Naive thymus-derived CD4-positive, alpha-beta T cell (primary cell): Measurements from ENCODE around the gene TMEM167A. TPM values are rescaled to one million over a fixed set of nuclear protein-coding genes. Genes with fewer than 3 reads are reported as not detected.

Experiments used
- ATAC-seq: fragments of 150-1000 bp; cut with Tn5 transposase; 2 replicates; pipeline ENCODE4 v1.10.0; 2021; ENCODE audit warnings: mild to moderate bottlenecking, moderate library complexity
- CTCF ChIA-PET: fragments of 350-600 bp; sonication (Branson Sonifier 250); formaldehyde crosslinking; loops from one replicate; lab custom pipeline; 2021; ENCODE audit warnings: antibody characterized with exemption; lab: Charles Lee
- POLR2A ChIA-PET: fragments of 350-600 bp; sonication (Branson Sonifier 250); formaldehyde crosslinking; loops from one replicate; lab custom pipeline; 2021; ENCODE audit warnings: antibody characterized with exemption, inconsistent platforms; lab: Charles Lee
- DNase-seq, 9 donors: peaks; one replicate each; pipeline versions ENCODE4 v3.0.0 to v3.0.0-alpha.2; 2020 to 2022; ENCODE audit warnings: mixed read lengths in 1 of 9
- H3K27ac ChIP-seq: one replicate; pipeline ENCODE4 v1.7.0; 2013; ENCODE audit warnings: mild to moderate bottlenecking, low read depth, low read length, moderate library complexity
- H3K27me3 ChIP-seq, 2 donors: one replicate each; pipeline ENCODE4 v1.7.0; 2013; ENCODE audit warnings: low read length in 2 of 2, mild to moderate bottlenecking in 2 of 2, moderate library complexity in 2 of 2; ENCODE audit not compliant: control insufficient read depth in 2 of 2, insufficient read depth in 2 of 2
- H3K36me3 ChIP-seq, 3 experiments: 1 replicate in 2 of 3; 2 replicates in 1 of 3; pipeline ENCODE4 v1.7.0; 2013; ENCODE audit warnings: low read length in 3 of 3, mild to moderate bottlenecking in 3 of 3, moderate library complexity in 1 of 3; ENCODE audit not compliant: insufficient read depth in 3 of 3, control insufficient read depth in 2 of 3
- H3K4me1 ChIP-seq, 2 donors: one replicate each; pipeline ENCODE4 v1.7.0; 2013; ENCODE audit warnings: low read length in 2 of 2, mild to moderate bottlenecking in 2 of 2, moderate library complexity in 1 of 2; ENCODE audit not compliant: control insufficient read depth in 2 of 2, insufficient read depth in 2 of 2
- H3K4me3 ChIP-seq: 2 replicates; pipeline ENCODE4 v1.7.0; 2013; ENCODE audit warnings: mild to moderate bottlenecking, low read length
- H3K9me3 ChIP-seq, 3 experiments: 1 replicate in 2 of 3; 2 replicates in 1 of 3; pipeline ENCODE4 v1.7.0; 2013; ENCODE audit warnings: low read length in 3 of 3; ENCODE audit not compliant: control insufficient read depth in 2 of 3
- H3K27ac Mint-ChIP-seq, 9 donors: one replicate each; pipeline ENCODE4 v1.8.0; 2020 to 2022; ENCODE audit warnings: mixed read lengths in 9 of 9, mild to moderate bottlenecking in 8 of 9, moderate library complexity in 5 of 9, inconsistent platforms in 2 of 9
- H3K27me3 Mint-ChIP-seq, 5 donors: one replicate each; pipeline ENCODE4 v1.8.0; 2021 to 2022; ENCODE audit warnings: mixed read lengths in 5 of 5, mild to moderate bottlenecking in 1 of 5
- H3K36me3 Mint-ChIP-seq, 5 donors: one replicate each; pipeline ENCODE4 v1.8.0; 2020 to 2022; ENCODE audit warnings: mixed read lengths in 5 of 5, mild to moderate bottlenecking in 3 of 5, inconsistent platforms in 1 of 5
- H3K4me1 Mint-ChIP-seq, 7 donors: one replicate each; pipeline ENCODE4 v1.8.0; 2020 to 2022; ENCODE audit warnings: mixed read lengths in 7 of 7, mild to moderate bottlenecking in 3 of 7, inconsistent platforms in 1 of 7
- H3K4me3 Mint-ChIP-seq, 10 donors: one replicate each; pipeline ENCODE4 v1.8.0; 2020 to 2022; ENCODE audit warnings: mild to moderate bottlenecking in 10 of 10, mixed read lengths in 10 of 10, moderate library complexity in 6 of 10, inconsistent platforms in 2 of 10
- H3K9me3 Mint-ChIP-seq, 11 donors: one replicate each; pipeline ENCODE4 v1.8.0; 2020 to 2022; ENCODE audit warnings: mixed read lengths in 11 of 11, mild to moderate bottlenecking in 4 of 11, inconsistent platforms in 1 of 11, moderate library complexity in 1 of 11
- intact Hi-C, 2 donors: fragments of 100-400 bp; cut with micrococcal nuclease; formaldehyde crosslinking; loops; one replicate each; pipeline ENCODE4 v1.15.1; 2023
- polyA plus RNA-seq, 2 donors: library from polyadenylated mRNA; unstranded; fragments of 300-500 nt; fragmentation: Illumina TruSeq; gene quantifications; one replicate each; pipeline ENCODE4 v1.2.3, GENCODE V29; 2021
- total RNA-seq, 6 experiments: library from RNA in 5 of 6; stranded (reverse) in 5 of 6; gene quantifications; 1 replicate in 5 of 6; 2 replicates in 1 of 6; pipeline ENCODE4 v1.2.3 and lab custom pipeline; 2021 to 2026

The TMEM167A gene
- total and polyA plus RNA-seq, 7 experiments from 2014 or later = 28.6 to 73.4 (median 42.3) TPM

DNA sequence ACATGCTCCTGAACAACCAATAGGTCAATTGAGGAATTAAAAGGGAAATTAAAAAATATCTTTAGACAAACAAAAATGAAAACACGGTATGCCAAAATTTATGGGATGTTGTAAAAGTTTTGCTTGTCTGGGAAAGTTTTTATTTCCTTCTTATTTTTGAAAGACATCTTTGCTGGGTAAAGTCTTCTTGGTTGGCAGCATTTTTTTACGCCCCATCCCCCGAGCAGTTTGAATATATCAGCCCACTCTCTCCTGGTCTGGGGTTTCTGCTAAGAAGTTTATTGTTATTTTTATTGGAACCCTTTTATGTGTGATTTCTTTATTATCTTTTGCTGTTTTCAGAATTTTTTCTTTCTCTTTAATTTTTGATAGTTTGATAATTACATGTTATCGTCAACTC, 16.5 kb upstream of the TMEM167A start:
- Mint-ChIP-seq H3K9me3 (peaks cover 0 to 37% (median 22%) of the 10 kb centered on the region in 11 donors), H3K36me3 (peaks cover 10 to 37% (median 19%) of the 10 kb centered on the region in 5 donors), H3K4me3 (peak overlapping the region in 4 of 10 donors; percentile 17 to 69 (median 22)), H3K27ac (peak overlapping the region in 1 of 9 donors; percentile 22), H3K4me1 (peaks cover 12 to 41% (median 33%) of the 10 kb centered on the region in 7 donors), H3K27me3 (no peaks in the 10 kb centered on the region)
- POLR2A ChIA-PET = interaction anchor here (0.7 kb wide), 1 partner anchor 17 kb away, joined by 5 read pairs; no protein-coding TSS in a partner anchor
- Histone ChIP-seq H3K36me3 (no peaks in the 10 kb centered on the region), H3K27ac (no peak overlapping the region), H3K27me3 (no peaks in the 10 kb centered on the region), H3K4me1 (peaks cover 7 to 11% of the 10 kb centered on the region in 2 donors), H3K4me3 (no peak overlapping the region), H3K9me3 (peaks cover 0 to 4% (median 0%) of the 10 kb centered on the region in 3 experiments)
- no peak for ATAC-seq
- CTCF ChIA-PET = no interaction called here
- intact Hi-C loops = loop anchor here in 1 of 2 donors (1.0 kb wide), 1 partner anchor 16 kb away; the partner anchor contains the start of genes TMEM167A and XRCC4
- DNase-seq = no peak

GRCh38 chr5:83092619-83093018, 15.4 kb upstream of the TMEM167A start:
- Histone ChIP-seq H3K27me3 (no peaks in the 10 kb centered on the region), H3K4me3 (no peak overlapping the region), H3K4me1 (peaks cover 7 to 11% of the 10 kb centered on the region in 2 donors), H3K36me3 (no peaks in the 10 kb centered on the region), H3K27ac (no peak overlapping the region), H3K9me3 (peaks cover 0 to 4% (median 0%) of the 10 kb centered on the region in 3 experiments)
- CTCF ChIA-PET = no interaction called here
- H3K36me3 Mint-ChIP-seq = peaks cover 10 to 37% (median 16%) of the 10 kb centered on the region in 5 donors
- ATAC-seq (no peak), DNase-seq (peak in 6 of 9 donors; percentile 14 to 39 (median 26))
- POLR2A ChIA-PET = no interaction called here
- H3K4me1 Mint-ChIP-seq = peaks cover 12 to 37% (median 35%) of the 10 kb centered on the region in 7 donors
- intact Hi-C loops = loop anchor here in 1 of 2 donors (1.0 kb wide), 1 partner anchor 15 kb away; the partner anchor contains the start of genes TMEM167A and XRCC4
- H3K27ac Mint-ChIP-seq = peak overlapping the region in 8 of 9 donors; percentile 15 to 70 (median 46)
- peak overlapping the region; percentile 1 to 78 (median 56) for H3K4me3 Mint-ChIP-seq
- H3K9me3 Mint-ChIP-seq = peaks cover 0 to 37% (median 22%) of the 10 kb centered on the region in 11 donors
- no peaks in the 10 kb centered on the region for H3K27me3 Mint-ChIP-seq

DNA sequence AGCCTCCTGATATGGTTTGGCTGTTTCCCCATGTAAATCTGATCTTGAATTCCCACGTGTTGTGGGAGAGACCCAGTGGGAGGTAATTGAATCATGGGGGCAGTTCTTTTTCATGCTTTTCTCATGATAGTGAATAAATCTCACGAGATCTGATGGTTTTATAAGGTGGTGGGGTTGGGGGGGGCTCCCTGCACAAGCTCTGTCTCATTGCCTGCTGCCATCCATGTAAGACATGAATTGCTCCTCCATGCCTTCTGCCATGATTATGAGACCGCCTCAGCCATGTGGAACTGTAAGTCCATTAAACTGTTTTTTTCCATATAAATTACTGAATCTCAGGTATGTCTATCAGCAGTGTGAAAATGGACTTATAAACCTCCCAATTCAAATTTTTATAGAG, 13.0 kb upstream of the TMEM167A start:
- Mint-ChIP-seq H3K36me3 (peaks cover 4 to 29% (median 11%) of the 10 kb centered on the region in 5 donors), H3K9me3 (peaks cover 0 to 35% (median 21%) of the 10 kb centered on the region in 11 donors), H3K4me3 (peak overlapping the region in 1 of 10 donors; percentile 26), H3K27ac (no peak overlapping the region), H3K27me3 (no peaks in the 10 kb centered on the region), H3K4me1 (peaks cover 12 to 37% (median 33%) of the 10 kb centered on the region in 7 donors)
- ChIA-PET POLR2A (no interaction called here), CTCF (no interaction called here)
- no peak for ATAC-seq
- no peak for DNase-seq
- Histone ChIP-seq H3K4me3 (no peak overlapping the region), H3K27ac (no peak overlapping the region), H3K4me1 (peaks cover 7 to 11% of the 10 kb centered on the region in 2 donors), H3K27me3 (no peaks in the 10 kb centered on the region), H3K36me3 (no peaks in the 10 kb centered on the region), H3K9me3 (peaks cover 0 to 4% (median 0%) of the 10 kb centered on the region in 3 experiments)
- intact Hi-C loops = no loop called here

- no peaks in the 10 kb centered on the region for H3K27me3 ChIP-seq
- DNase-seq = no peak
- H3K4me3 ChIP-seq = no peak overlapping the region
- peaks cover 0 to 11% (median 9%) of the 10 kb centered on the region in 5 donors for H3K36me3 Mint-ChIP-seq
- intact Hi-C loops = no loop called here
- ChIA-PET CTCF (no interaction called here), POLR2A (no interaction called here)
- no peak for ATAC-seq
- H3K27ac Mint-ChIP-seq = no peak overlapping the region
- H3K9me3 ChIP-seq = no peaks in the 10 kb centered on the region
- H3K4me1 ChIP-seq = no peaks in the 10 kb centered on the region
- no peak overlapping the region for H3K27ac ChIP-seq
- H3K36me3 ChIP-seq = no peaks in the 10 kb centered on the region
- H3K4me1 Mint-ChIP-seq = peaks cover 0 to 9% (median 2%) of the 10 kb centered on the region in 7 donors
- H3K9me3 Mint-ChIP-seq = peaks cover 0 to 3% (median 0%) of the 10 kb centered on the region in 11 donors
- no peak overlapping the region for H3K4me3 Mint-ChIP-seq
- H3K27me3 Mint-ChIP-seq = no peaks in the 10 kb centered on the region
These were observed 7.9 kb upstream of the TMEM167A start for GRCh38 chr5:83085106-83085505.

- Histone ChIP-seq H3K27me3 (no peaks in the 10 kb centered on the region), H3K4me1 (no peaks in the 10 kb centered on the region), H3K9me3 (no peaks in the 10 kb centered on the region), H3K4me3 (no peak overlapping the region), H3K36me3 (no peaks in the 10 kb centered on the region), H3K27ac (no peak overlapping the region)
- intact Hi-C loops = no loop called here
- Mint-ChIP-seq H3K27me3 (no peaks in the 10 kb centered on the region), H3K27ac (no peak overlapping the region), H3K36me3 (peaks cover 0 to 14% (median 9%) of the 10 kb centered on the region in 5 donors), H3K4me3 (no peak overlapping the region), H3K9me3 (peaks cover 0 to 3% (median 0%) of the 10 kb centered on the region in 11 donors), H3K4me1 (peaks cover 0 to 9% (median 0%) of the 10 kb centered on the region in 7 donors)
- DNase-seq (no peak), ATAC-seq (no peak)
- CTCF ChIA-PET = no interaction called here
- POLR2A ChIA-PET = no interaction called here
These were observed 7.1 kb upstream of the TMEM167A start for GRCh38 chr5:83084336-83084735.

DNA sequence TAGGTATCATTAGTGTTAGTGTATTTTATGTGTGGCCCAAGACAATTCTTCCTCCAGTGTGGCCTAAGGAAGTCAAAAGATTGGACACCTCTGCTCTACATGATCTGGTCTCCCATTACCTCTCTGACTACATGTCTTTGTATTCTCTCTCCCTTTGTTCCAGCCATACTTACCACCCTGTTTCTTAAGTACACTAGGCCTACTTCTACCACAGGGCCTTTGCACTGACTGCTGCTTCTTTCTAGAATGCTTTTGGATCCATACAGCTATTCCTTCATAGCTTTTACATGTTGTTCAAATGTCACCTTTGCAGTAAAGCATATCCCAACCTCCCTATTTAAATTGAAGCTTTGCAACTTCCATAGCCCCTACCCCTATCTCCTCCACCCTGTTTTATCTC, 5.6 kb upstream of the TMEM167A start:
- H3K27ac ChIP-seq = no peak overlapping the region
- H3K4me3 Mint-ChIP-seq = no peak overlapping the region
- peaks cover 0 to 7% of the 10 kb centered on the region in 2 donors for H3K4me1 ChIP-seq
- H3K36me3 ChIP-seq = no peaks in the 10 kb centered on the region
- POLR2A ChIA-PET = interaction anchor here (0.6 kb wide), 1 partner anchor 1528 kb away, joined by 6 read pairs; no protein-coding TSS in a partner anchor
- peak overlapping the region in 2 of 9 donors; percentile 28 to 62 for H3K27ac Mint-ChIP-seq
- H3K4me1 Mint-ChIP-seq = peaks cover 6 to 19% (median 11%) of the 10 kb centered on the region in 7 donors
- H3K9me3 ChIP-seq = no peaks in the 10 kb centered on the region
- CTCF ChIA-PET = interaction anchor here (0.6 kb wide), 1 partner anchor 12 kb away, joined by 4 read pairs; no protein-coding TSS in a partner anchor
- no peak for ATAC-seq
- H3K9me3 Mint-ChIP-seq = peaks cover 0 to 3% (median 0%) of the 10 kb centered on the region in 11 donors
- no peaks in the 10 kb centered on the region for H3K27me3 ChIP-seq
- H3K4me3 ChIP-seq = no peak overlapping the region
- intact Hi-C loops = no loop called here
- DNase-seq = no peak
- H3K36me3 Mint-ChIP-seq = peaks cover 0 to 14% (median 9%) of the 10 kb centered on the region in 5 donors
- H3K27me3 Mint-ChIP-seq = no peaks in the 10 kb centered on the region
